AG09309 (cell line): ENCODE measurements around the gene HNRNPLL.

Experiments used
- DNase-seq: peaks from one replicate; pipeline ENCODE4 v3.0.0-alpha.2; 2010; ENCODE audit warnings: low read depth
- H3K4me3 ChIP-seq: 2 replicates; pipeline ENCODE4 v1.5.1; 2011; ENCODE audit warnings: mild to moderate bottlenecking, low read depth, low read length, moderate library complexity; ENCODE audit not compliant: control insufficient read depth
- CTCF ChIP-seq: IDR thresholded peaks from 2 replicates; pipeline ENCODE4 v1.5.1; 2011; ENCODE audit warnings: mild to moderate bottlenecking, low read depth, low read length, inconsistent platforms; ENCODE audit not compliant: insufficient read depth, control insufficient read depth; ENCODE audit errors: missing control alignments

Gene HNRNPLL

GRCh38 chr2:38512211-38512610, 90.5 kb downstream of the HNRNPLL start:
- no peak for TF ChIP-seq CTCF
- no peak overlapping the region for H3K4me3 ChIP-seq
- no peak for DNase-seq
